CD14-positive monocyte (primary cell): Measurements from ENCODE around the gene TMEM47. TPM values are rescaled to one million over a fixed set of nuclear protein-coding genes. Genes with fewer than 3 reads are reported as not detected.

Experiments
- DNase-seq, 3 donors: peaks; one replicate each; pipeline ENCODE4 v3.0.0-alpha.2; 2011 to 2022
- H2AFZ ChIP-seq: 2 replicates; pipeline ENCODE4 v1.6.0; 2012; ENCODE audit warnings: mild to moderate bottlenecking, low read depth, low read length, inconsistent platforms; ENCODE audit not compliant: insufficient read depth, poor library complexity, severe bottlenecking
- H3K27ac ChIP-seq, 2 donors: 1 replicate in 1 of 2; 2 replicates in 1 of 2; pipeline ENCODE4 v1.5.1; 2012 to 2013; ENCODE audit warnings: low read length in 2 of 2, control low read depth in 1 of 2, inconsistent platforms in 1 of 2, low read depth in 1 of 2, mild to moderate bottlenecking in 1 of 2
- H3K27me3 ChIP-seq, 2 donors: one replicate each; pipeline versions ENCODE4 v1.6.0 to v1.6.1; 2011 to 2013; ENCODE audit warnings: low read length in 2 of 2; ENCODE audit not compliant: control insufficient read depth in 2 of 2, insufficient read depth in 2 of 2
- H3K36me3 ChIP-seq, 2 donors: replicated peaks in 1 of 2; 1 replicate in 1 of 2; 2 replicates in 1 of 2; pipeline versions ENCODE4 v1.5.1 to v1.6.1; 2012 to 2013; ENCODE audit warnings: low read length in 2 of 2, control low read depth in 1 of 2, inconsistent platforms in 1 of 2, mild to moderate bottlenecking in 1 of 2; ENCODE audit not compliant: insufficient read depth in 2 of 2, control insufficient read depth in 1 of 2
- H3K4me1 ChIP-seq, 2 donors: 1 replicate in 1 of 2; 2 replicates in 1 of 2; pipeline versions ENCODE4 v1.5.1 to v1.6.1; 2012 to 2013; ENCODE audit warnings: low read length in 2 of 2, control low read depth in 1 of 2, inconsistent platforms in 1 of 2, mild to moderate bottlenecking in 1 of 2, moderate library complexity in 1 of 2; ENCODE audit not compliant: insufficient read depth in 2 of 2, control insufficient read depth in 1 of 2
- H3K4me2 ChIP-seq: replicated peaks from 2 replicates; pipeline ENCODE3; 2012; ENCODE audit warnings: low read length, moderate library complexity, mild to moderate bottlenecking; ENCODE audit not compliant: poor library complexity, severe bottlenecking; ENCODE audit errors: extremely low read depth
- H3K4me3 ChIP-seq, 3 experiments: fragments of 200-600 bp in 1 of 3; sonication (generic) in 1 of 3; replicated peaks in 1 of 3; 1 replicate in 2 of 3; 2 replicates in 1 of 3; pipeline ENCODE4 v1.5.1; 2011 to 2013; ENCODE audit warnings: low read length in 3 of 3, mild to moderate bottlenecking in 3 of 3, control low read depth in 2 of 3, low read depth in 2 of 3, inconsistent platforms in 1 of 3, moderate library complexity in 1 of 3
- H3K79me2 ChIP-seq: 2 replicates; pipeline ENCODE4 v1.6.0; 2012; ENCODE audit warnings: mild to moderate bottlenecking, control low read depth, inconsistent platforms, low read length, moderate library complexity; ENCODE audit not compliant: insufficient read depth
- H3K9ac ChIP-seq: 2 replicates; pipeline ENCODE4 v1.6.0; 2017; ENCODE audit warnings: low read length, mild to moderate bottlenecking; ENCODE audit not compliant: insufficient read depth, poor library complexity, severe bottlenecking
- H3K9me3 ChIP-seq, 2 donors: replicated peaks in 1 of 2; 1 replicate in 1 of 2; 2 replicates in 1 of 2; pipeline versions ENCODE4 v1.5.1 to v1.6.1; 2012 to 2013; ENCODE audit warnings: low read length in 2 of 2, control low read depth in 1 of 2; ENCODE audit not compliant: control insufficient read depth in 1 of 2, insufficient read depth in 1 of 2
- H4K20me1 ChIP-seq: 2 replicates; pipeline ENCODE4 v1.6.0; 2012; ENCODE audit warnings: mild to moderate bottlenecking, low read length, control low read depth, moderate library complexity; ENCODE audit not compliant: insufficient read depth
- H3K27ac Mint-ChIP-seq, 7 donors: one replicate each; pipeline ENCODE4 v1.8.0; 2020; ENCODE audit warnings: mild to moderate bottlenecking in 7 of 7, mixed read lengths in 7 of 7, moderate library complexity in 6 of 7, inconsistent platforms in 2 of 7
- H3K27me3 Mint-ChIP-seq, 3 donors: one replicate each; pipeline ENCODE4 v1.8.0; 2021 to 2022; ENCODE audit warnings: low read depth in 3 of 3, mild to moderate bottlenecking in 3 of 3, mixed read lengths in 3 of 3, moderate library complexity in 3 of 3, inconsistent platforms in 1 of 3
- H3K36me3 Mint-ChIP-seq, 2 donors: one replicate each; pipeline ENCODE4 v1.8.0; 2020; ENCODE audit warnings: mixed read lengths in 2 of 2, inconsistent platforms in 1 of 2, mild to moderate bottlenecking in 1 of 2
- H3K4me1 Mint-ChIP-seq: one replicate; pipeline ENCODE4 v1.8.0; 2020; ENCODE audit warnings: mild to moderate bottlenecking, mixed read lengths
- H3K4me3 Mint-ChIP-seq, 2 donors: one replicate each; pipeline ENCODE4 v1.8.0; 2020; ENCODE audit warnings: mild to moderate bottlenecking in 2 of 2, mixed read lengths in 2 of 2, moderate library complexity in 1 of 2
- H3K9me3 Mint-ChIP-seq, 7 donors: one replicate each; pipeline ENCODE4 v1.8.0; 2020 to 2022; ENCODE audit warnings: mixed read lengths in 7 of 7, mild to moderate bottlenecking in 6 of 7, moderate library complexity in 6 of 7, inconsistent platforms in 2 of 7
- CTCF ChIP-seq: fragments of 200-600 bp; IDR thresholded peaks from one replicate; pipeline ENCODE4 v1.8.0; 2022; ENCODE audit warnings: antibody characterized with exemption, mild to moderate bottlenecking
- WGBS: methylation state at CpG from one replicate; pipeline ENCODE4 v1.1.5; 2013; ENCODE audit warnings: missing lambda C conversion rate; ENCODE audit not compliant: insufficient coverage; 5-methylcytosine and 5-hydroxymethylcytosine counted together
- intact Hi-C, 2 donors: fragments of 100-400 bp; cut with micrococcal nuclease; formaldehyde crosslinking; loops; one replicate each; pipeline versions ENCODE4 v1.15.0 to v1.15.1; 2023
- polyA plus RNA-seq, 3 donors: library from polyadenylated mRNA; depleted of rRNA in 1 of 3; unstranded in 2 of 3; stranded (reverse) in 1 of 3; fragments of 300-500 nt in 2 of 3; fragments of >200 nt in 1 of 3; fragmentation: Illumina TruSeq in 2 of 3; gene quantifications; 1 replicate in 2 of 3; 2 replicates in 1 of 3; pipeline ENCODE4 v1.2.3, GENCODE V29; 2012 to 2021

Gene TMEM47
- polyA plus RNA-seq, 3 donors: not detected

- Histone ChIP-seq H3K4me3 (peak overlapping the region in 1 of 3 experiments; percentile 23), H3K4me2 (peak overlapping the region; percentile 42), H3K36me3 (no peaks in the 10 kb centered on the region), H3K9me3 (peaks cover 0 to 11% of the 10 kb centered on the region in 2 donors), H3K27me3 (peaks cover 33% of the 10 kb centered on the region in 2 donors), H3K27ac (no peak overlapping the region), H3K79me2 (no peaks in the 10 kb centered on the region), H4K20me1 (no peaks in the 10 kb centered on the region), H2AFZ (no peak overlapping the region), H3K9ac (no peak overlapping the region), H3K4me1 (no peaks in the 10 kb centered on the region)
- peaks cover 2 to 10% (median 8%) of the 10 kb centered on the region in 7 donors for H3K9me3 Mint-ChIP-seq
- no CpG with 5 or more reads among the region's 13 CpGs for WGBS
- peaks cover 29 to 51% (median 41%) of the 10 kb centered on the region in 3 donors for H3K27me3 Mint-ChIP-seq
- H3K36me3 Mint-ChIP-seq: no peaks in the 10 kb centered on the region
- no peak for TF ChIP-seq CTCF
- intact Hi-C loops: no loop called here
- no peak overlapping the region for H3K27ac Mint-ChIP-seq
- DNase-seq: no peak
- peak overlapping the region; percentile 20 to 76 for H3K4me3 Mint-ChIP-seq
- H3K4me1 Mint-ChIP-seq: peaks cover 5% of the 10 kb centered on the region
These were observed 613 bp upstream of the TMEM47 start for GRCh38 chrX:34657726-34658070.

GRCh38 chrX:34656467-34656841 lies 631 bp downstream of the TMEM47 start:
- H3K36me3 ChIP-seq: no peaks in the 10 kb centered on the region

More at GRCh38 chrX:34656467-34656841, 631 bp downstream of the TMEM47 start:
- DNase-seq: no peak
- peaks cover 29 to 51% (median 37%) of the 10 kb centered on the region in 3 donors for H3K27me3 Mint-ChIP-seq
- H3K27ac Mint-ChIP-seq: no peak overlapping the region
- intact Hi-C loops: no loop called here
- 8% methylated on average over 17 of the region's 27 CpGs for WGBS
- H3K4me1 Mint-ChIP-seq: peaks cover 5% of the 10 kb centered on the region
- H3K79me2 ChIP-seq: no peaks in the 10 kb centered on the region
- no peak overlapping the region for H3K4me3 ChIP-seq
- peaks cover 33% of the 10 kb centered on the region in 2 donors for H3K27me3 ChIP-seq
- H3K27ac ChIP-seq: no peak overlapping the region
- peak overlapping the region in 1 of 2 donors; percentile 73 for H3K4me3 Mint-ChIP-seq
- peaks cover 2 to 10% (median 8%) of the 10 kb centered on the region in 7 donors for H3K9me3 Mint-ChIP-seq
- no peaks in the 10 kb centered on the region for H3K36me3 Mint-ChIP-seq
- TF ChIP-seq CTCF: no peak
- H2AFZ ChIP-seq: no peak overlapping the region
- H4K20me1 ChIP-seq: no peaks in the 10 kb centered on the region
- H3K9me3 ChIP-seq: peaks cover 0 to 11% of the 10 kb centered on the region in 2 donors
- H3K9ac ChIP-seq: no peak overlapping the region
- no peak overlapping the region for H3K4me2 ChIP-seq
- no peaks in the 10 kb centered on the region for H3K4me1 ChIP-seq
